A673 (cell line): Measurements from ENCODE around the gene RGS2. TPM values are rescaled to one million over a fixed set of nuclear protein-coding genes. Genes with fewer than 3 reads are reported as not detected.
A peak's percentile ranks its signal among the peaks of the same experiment; 100 is the strongest.

Experiments used
- BruUV-seq: library from RNA; stranded (reverse); fragments of 400-500 nt; replicated peaks from 2 replicates; lab custom pipeline; 2021; lab: Mats Ljungman, UMichigan
- CTCF ChIA-PET: fragments of 300-600 bp; sonication (Branson Sonifier 250); formaldehyde crosslinking; loops from one replicate; lab custom pipeline; 2022; ENCODE audit warnings: antibody characterized with exemption; lab: Charles Lee
- POLR2A ChIA-PET: fragments of 300-600 bp; sonication (Branson Sonifier 250); formaldehyde crosslinking; loops from one replicate; lab custom pipeline; 2022; ENCODE audit warnings: antibody characterized with exemption; ENCODE audit not compliant: low non-redundant PET; lab: Charles Lee
- DNase-seq: peaks from one replicate; pipeline ENCODE4 v3.0.0-alpha.2; 2015; ENCODE audit warnings: low spot score
- H3K27ac ChIP-seq: fragments of 200-600 bp; sonication (generic); 2 replicates; pipeline ENCODE4 v1.5.1; 2016; ENCODE audit warnings: mixed run types, low read depth, mild to moderate bottlenecking, mixed read lengths, antibody characterized with exemption, low read length; ENCODE audit not compliant: poor library complexity, severe bottlenecking
- H3K27me3 ChIP-seq: fragments of 200-600 bp; sonication (generic); replicated peaks from 2 replicates; pipeline ENCODE4 v1.6.1; 2017; ENCODE audit warnings: mixed run types, low read depth, mild to moderate bottlenecking, mixed read lengths, antibody characterized with exemption, low read length; ENCODE audit not compliant: insufficient read depth, poor library complexity
- H3K36me3 ChIP-seq: fragments of 200-600 bp; sonication (generic); 2 replicates; pipeline ENCODE4 v1.6.1; 2016; ENCODE audit warnings: mixed run types, mild to moderate bottlenecking, mixed read lengths, antibody characterized with exemption, low read length; ENCODE audit not compliant: insufficient read depth, poor library complexity, severe bottlenecking
- H3K4me1 ChIP-seq: fragments of 200-600 bp; sonication (generic); 2 replicates; pipeline ENCODE4 v1.6.1; 2017; ENCODE audit warnings: mixed run types, mild to moderate bottlenecking, mixed read lengths, antibody characterized with exemption, low read length; ENCODE audit not compliant: insufficient read depth, poor library complexity, severe bottlenecking
- H3K4me3 ChIP-seq: fragments of 200-600 bp; sonication (generic); 2 replicates; pipeline ENCODE4 v1.5.1; 2016; ENCODE audit warnings: low read depth, mixed run types, mild to moderate bottlenecking, mixed read lengths, low read length; ENCODE audit not compliant: poor library complexity, severe bottlenecking
- H3K9me3 ChIP-seq: fragments of 200-600 bp; sonication (generic); 2 replicates; pipeline ENCODE4 v1.6.1; 2016; ENCODE audit warnings: mixed run types, low read depth, mild to moderate bottlenecking, mixed read lengths, antibody characterized with exemption, low read length; ENCODE audit not compliant: poor library complexity, severe bottlenecking
- CTCF ChIP-seq: fragments of 300-800, 200-600 bp; sonication (generic); conservative IDR thresholded peaks from 2 replicates; pipeline ENCODE4 v1.5.1; 2017; ENCODE audit warnings: low read depth, mild to moderate bottlenecking, antibody characterized with exemption, low read length, moderate library complexity, mixed read lengths
- EZH2 ChIP-seq: fragments of 200-600 bp; sonication (generic); IDR thresholded peaks from 2 replicates; pipeline ENCODE4 v1.6.1; 2017; ENCODE audit warnings: borderline replicate concordance, low read depth, mild to moderate bottlenecking, mixed read lengths, antibody characterized with exemption, low read length; ENCODE audit not compliant: poor library complexity, severe bottlenecking
- intact Hi-C: fragments of 100-400 bp; cut with micrococcal nuclease; formaldehyde crosslinking; loops from one replicate; pipeline ENCODE4 v1.10.0; 2022; ENCODE audit not compliant: unreplicated experiment
- total RNA-seq: library from RNA; stranded (reverse); gene quantifications from 2 replicates; pipeline ENCODE4 v1.2.3, GENCODE V29; 2021

The RGS2 gene
- total RNA-seq, 1 experiment from 2014 or later: 24.7 TPM

- H3K27me3 ChIP-seq: no peaks in the 10 kb centered on the region
- no peak for TF ChIP-seq EZH2
- TF ChIP-seq CTCF: no peak
- no TSS peak for BruUV-seq
- no peaks in the 10 kb centered on the region for H3K9me3 ChIP-seq
- H3K27ac ChIP-seq: no peak overlapping the region
- DNase-seq: peak; percentile 80
- H3K4me1 ChIP-seq: peaks cover 4% of the 10 kb centered on the region
- intact Hi-C loops: no loop called here
- POLR2A ChIA-PET: no interaction called here
- no peaks in the 10 kb centered on the region for H3K36me3 ChIP-seq
- no peak overlapping the region for H3K4me3 ChIP-seq
- CTCF ChIA-PET: no interaction called here
Measured at GRCh38 chr1:192826791-192827546, 18.1 kb downstream of the RGS2 start.

- intact Hi-C loops: no loop called here
- no peaks in the 10 kb centered on the region for H3K36me3 ChIP-seq
- H3K4me3 ChIP-seq: no peak overlapping the region
- DNase-seq: no peak
- H3K4me1 ChIP-seq: peaks cover 4% of the 10 kb centered on the region
- H3K27ac ChIP-seq: no peak overlapping the region
- ChIA-PET CTCF (no interaction called here), POLR2A (no interaction called here)
- TF ChIP-seq EZH2 (no peak), CTCF (no peak)
- BruUV-seq: no TSS peak
- no peaks in the 10 kb centered on the region for H3K9me3 ChIP-seq
- no peaks in the 10 kb centered on the region for H3K27me3 ChIP-seq
Measured at GRCh38 chr1:192830595-192831246, 21.9 kb downstream of the RGS2 start.

- Histone ChIP-seq H3K4me3 (no peak overlapping the region), H3K27me3 (no peaks in the 10 kb centered on the region), H3K27ac (no peak overlapping the region), H3K4me1 (peaks cover 4% of the 10 kb centered on the region), H3K9me3 (no peaks in the 10 kb centered on the region), H3K36me3 (no peaks in the 10 kb centered on the region)
- intact Hi-C loops: no loop called here
- no peak for DNase-seq
- ChIA-PET CTCF (no interaction called here), POLR2A (no interaction called here)
- BruUV-seq: no TSS peak
- TF ChIP-seq CTCF: no peak
- no peak for TF ChIP-seq EZH2
Measured at GRCh38 chr1:192831706-192832355, 23.0 kb downstream of the RGS2 start.
